Upper lobe of left lung (tissue), 4 donors: ENCODE measurements around the gene MITF.

ENCODE experiments used
- CTCF ChIP-seq, 6 experiments: fragments of 450-650 bp in 4 of 6; fragments of 200-600 bp in 2 of 6; sonication (generic) in 2 of 6; IDR thresholded peaks; one replicate each; pipeline ENCODE4 v1.5.1; 2016 to 2019; ENCODE audit warnings: antibody characterized with exemption in 6 of 6
- POLR2AphosphoS5 ChIP-seq, 2 donors: sonication (generic); formaldehyde crosslinking; IDR thresholded peaks; one replicate each; pipeline ENCODE4 v1.5.1; 2017; ENCODE audit warnings: antibody characterized with exemption in 2 of 2

GRCh38 chr3:70010346-70010745, 271.1 kb downstream of the MITF start:
- TF ChIP-seq POLR2AphosphoS5 (IDR thresholded peaks at IDR 0.05) = no peak
- no peak for TF ChIP-seq CTCF (IDR thresholded peaks at IDR 0.05)
